Measurements from ENCODE around the gene ZNF280B. TPM values are rescaled to one million over a fixed set of nuclear protein-coding genes. Genes with fewer than 3 reads are reported as not detected.

The ZNF280B gene
- total RNA-seq, 1 experiment from 2014 or later = 1.8 TPM

DNA sequence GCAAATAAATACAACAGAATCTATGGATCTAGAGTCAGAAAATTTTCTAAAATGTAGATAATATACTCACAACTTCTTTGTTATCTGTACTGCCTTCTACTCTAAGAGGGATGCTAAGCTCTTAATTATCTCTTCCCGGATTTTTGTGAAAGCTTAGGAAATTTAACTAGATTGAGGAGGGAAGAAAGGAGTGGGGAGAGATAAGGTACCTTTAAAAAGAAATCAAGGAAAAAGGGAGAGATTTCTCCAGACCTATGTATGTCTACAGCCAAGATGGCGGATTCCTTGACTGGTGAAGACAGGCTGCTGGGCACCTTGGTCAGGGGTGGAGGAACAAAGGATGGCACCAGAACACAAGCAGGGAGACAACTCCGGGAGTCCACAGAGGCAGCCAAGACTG is 23.0 kb downstream of the ZNF280B start:
- TF ChIP-seq, protein P1, sequence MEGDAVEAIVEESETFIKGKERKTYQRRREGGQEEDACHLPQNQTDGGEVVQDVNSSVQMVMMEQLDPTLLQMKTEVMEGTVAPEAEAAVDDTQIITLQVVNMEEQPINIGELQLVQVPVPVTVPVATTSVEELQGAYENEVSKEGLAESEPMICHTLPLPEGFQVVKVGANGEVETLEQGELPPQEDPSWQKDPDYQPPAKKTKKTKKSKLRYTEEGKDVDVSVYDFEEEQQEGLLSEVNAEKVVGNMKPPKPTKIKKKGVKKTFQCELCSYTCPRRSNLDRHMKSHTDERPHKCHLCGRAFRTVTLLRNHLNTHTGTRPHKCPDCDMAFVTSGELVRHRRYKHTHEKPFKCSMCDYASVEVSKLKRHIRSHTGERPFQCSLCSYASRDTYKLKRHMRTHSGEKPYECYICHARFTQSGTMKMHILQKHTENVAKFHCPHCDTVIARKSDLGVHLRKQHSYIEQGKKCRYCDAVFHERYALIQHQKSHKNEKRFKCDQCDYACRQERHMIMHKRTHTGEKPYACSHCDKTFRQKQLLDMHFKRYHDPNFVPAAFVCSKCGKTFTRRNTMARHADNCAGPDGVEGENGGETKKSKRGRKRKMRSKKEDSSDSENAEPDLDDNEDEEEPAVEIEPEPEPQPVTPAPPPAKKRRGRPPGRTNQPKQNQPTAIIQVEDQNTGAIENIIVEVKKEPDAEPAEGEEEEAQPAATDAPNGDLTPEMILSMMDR (conservative IDR thresholded peaks at IDR 0.05) = no peak
- no peak for TF ChIP-seq EZH2 (IDR thresholded peaks at IDR 0.05; ENCODE audit: low read depth)
- peaks cover 4% of the 10 kb centered on the region; the same call in 1 of the 2 replicates for H3K36me3 ChIP-seq (ENCODE audit: low read depth)
- no peak overlapping the region for H2AFZ ChIP-seq
- no peak overlapping the region for H3K4me2 ChIP-seq
- H4K20me1 ChIP-seq (ENCODE audit: insufficient read depth) = no peaks in the 10 kb centered on the region
- no TSS peak for BruUV-seq (replicated peaks)
- intact Hi-C loops (cut with micrococcal nuclease; ENCODE audit: unreplicated experiment) = no loop called here
- no peaks in the 10 kb centered on the region for H3K27me3 ChIP-seq (ENCODE audit: insufficient read depth, low read depth)
- DNase-seq = no peak
- no peaks in the 10 kb centered on the region for H3F3A ChIP-seq (ENCODE audit: insufficient read depth, low read depth)
- no peak overlapping the region for H3K27ac ChIP-seq
- POLR2A ChIA-PET (ENCODE audit: unreplicated experiment) = no interaction called here
- H3K79me2 ChIP-seq (ENCODE audit: low read depth) = no peaks in the 10 kb centered on the region
- CTCF ChIA-PET = no interaction called here
- H3K4me3 ChIP-seq = no peak overlapping the region
- H3K4me1 ChIP-seq (replicated peaks; ENCODE audit: insufficient read depth) = no peaks in the 10 kb centered on the region
- no peaks in the 10 kb centered on the region for H3K9me3 ChIP-seq (ENCODE audit: insufficient read depth, low read depth)
- no peaks in the 10 kb centered on the region for H3K9me2 ChIP-seq (ENCODE audit: insufficient read depth)

DNA sequence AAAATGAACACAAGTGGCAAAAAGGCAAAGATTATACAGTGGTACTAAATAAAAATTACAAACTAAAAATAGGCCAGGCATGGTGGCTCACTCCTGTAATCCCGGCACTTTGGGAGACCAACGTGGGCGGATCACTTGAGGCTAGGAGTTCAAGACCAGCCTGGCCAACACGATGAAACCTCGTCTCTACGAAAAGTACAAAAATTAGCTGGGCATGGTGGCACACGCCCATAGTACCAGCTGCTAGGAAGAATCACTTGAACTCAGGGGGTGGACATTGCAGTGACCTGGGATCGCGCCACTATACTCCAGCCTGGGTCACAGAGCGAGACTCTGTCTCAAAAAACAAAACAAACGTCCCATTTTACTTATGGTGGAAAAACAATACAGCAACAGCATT is 24.5 kb downstream of the ZNF280B start:
- Histone ChIP-seq H3K4me3 (no peak overlapping the region), H3K79me2 (ENCODE audit: low read depth) (no peaks in the 10 kb centered on the region), H3K4me1 (replicated peaks; ENCODE audit: insufficient read depth) (no peaks in the 10 kb centered on the region), H3K9me3 (ENCODE audit: insufficient read depth, low read depth) (no peaks in the 10 kb centered on the region), H3K9me2 (ENCODE audit: insufficient read depth) (no peaks in the 10 kb centered on the region), H3K4me2 (no peak overlapping the region), H3K27ac (no peak overlapping the region), H4K20me1 (ENCODE audit: insufficient read depth) (no peaks in the 10 kb centered on the region), H3K36me3 (ENCODE audit: low read depth) (0 out of 2 replicates have a peak, but pooled peaks cover 4% of the 10 kb centered on the region), H2AFZ (no peak overlapping the region), H3F3A (ENCODE audit: insufficient read depth, low read depth) (no peaks in the 10 kb centered on the region), H3K27me3 (ENCODE audit: insufficient read depth, low read depth) (no peaks in the 10 kb centered on the region)
- no peak for DNase-seq
- ChIA-PET CTCF (interaction anchor here (0.7 kb wide), 1 partner anchor 20 kb away, joined by 8 read pairs; no protein-coding TSS in a partner anchor), POLR2A (ENCODE audit: unreplicated experiment) (no interaction called here)
- BruUV-seq (replicated peaks) = no TSS peak
- intact Hi-C loops (cut with micrococcal nuclease; ENCODE audit: unreplicated experiment) = no loop called here
- TF ChIP-seq EZH2 (IDR thresholded peaks at IDR 0.05; ENCODE audit: low read depth) = no peak
- TF ChIP-seq, protein P1 (conservative IDR thresholded peaks at IDR 0.05) = no peak

DNA sequence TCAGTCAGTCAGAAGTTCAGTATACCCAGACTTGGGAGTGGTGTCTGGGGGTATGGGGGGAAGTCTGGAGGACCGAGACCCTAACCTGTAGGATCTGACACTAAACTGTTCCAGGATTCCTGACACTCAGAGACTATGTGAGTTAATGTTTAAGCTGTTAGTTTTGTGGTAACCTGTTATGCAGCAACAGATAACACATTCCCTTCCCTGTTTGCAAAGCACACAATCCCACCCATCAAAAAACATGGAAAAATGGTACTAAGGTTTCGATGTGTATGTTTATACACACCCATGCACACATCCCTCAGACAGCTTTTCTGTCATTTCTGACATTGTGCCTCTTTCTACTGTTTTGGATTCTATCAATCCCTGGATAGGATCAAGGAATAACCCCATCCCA is 27.6 kb downstream of the ZNF280B start:
- no peak overlapping the region for H2AFZ ChIP-seq
- no peaks in the 10 kb centered on the region for H4K20me1 ChIP-seq (ENCODE audit: insufficient read depth)
- ChIA-PET CTCF (interaction anchor here (0.6 kb wide), 1 partner anchor 322 kb away, joined by 3 read pairs; no protein-coding TSS in a partner anchor), POLR2A (ENCODE audit: unreplicated experiment) (no interaction called here)
- H3K9me3 ChIP-seq (ENCODE audit: insufficient read depth, low read depth) = no peaks in the 10 kb centered on the region
- no peaks in the 10 kb centered on the region for H3K36me3 ChIP-seq (ENCODE audit: low read depth)
- H3K27ac ChIP-seq = no peak overlapping the region
- no peaks in the 10 kb centered on the region for H3K9me2 ChIP-seq (ENCODE audit: insufficient read depth)
- H3K27me3 ChIP-seq (ENCODE audit: insufficient read depth, low read depth) = no peaks in the 10 kb centered on the region
- intact Hi-C loops (cut with micrococcal nuclease; ENCODE audit: unreplicated experiment) = no loop called here
- DNase-seq = no peak
- no peak overlapping the region for H3K4me2 ChIP-seq
- no peaks in the 10 kb centered on the region for H3F3A ChIP-seq (ENCODE audit: insufficient read depth, low read depth)
- no peaks in the 10 kb centered on the region for H3K79me2 ChIP-seq (ENCODE audit: low read depth)
- no peak for TF ChIP-seq EZH2 (IDR thresholded peaks at IDR 0.05; ENCODE audit: low read depth)
- TF ChIP-seq, protein P1 (conservative IDR thresholded peaks at IDR 0.05) = no peak
- H3K4me3 ChIP-seq = no peak overlapping the region
- no TSS peak for BruUV-seq (replicated peaks)
- H3K4me1 ChIP-seq (replicated peaks; ENCODE audit: insufficient read depth) = no peaks in the 10 kb centered on the region
